IPS-20b (cell line): Measurements from ENCODE around the gene TP53TG5.
"Not testable (repeated sequence)": the region's sequence is repeated elsewhere in the genome, so short reads cannot be mapped to it uniquely, and the experiment has no call there.

Source experiments
- H3K27ac ChIP-seq: one replicate; pipeline ENCODE4 v1.5.1; 2013; ENCODE audit warnings: low read length
- H3K27me3 ChIP-seq: 2 replicates; pipeline ENCODE4 v1.6.1; 2013; ENCODE audit warnings: mild to moderate bottlenecking, low read length, inconsistent platforms; ENCODE audit not compliant: insufficient read depth
- H3K36me3 ChIP-seq: 2 replicates; pipeline ENCODE4 v1.6.1; 2013; ENCODE audit warnings: low read depth, mild to moderate bottlenecking, inconsistent platforms, low read length, moderate library complexity; ENCODE audit not compliant: insufficient read depth
- H3K4me1 ChIP-seq: 2 replicates; pipeline ENCODE4 v1.6.1; 2013; ENCODE audit warnings: mild to moderate bottlenecking, control low read depth, inconsistent platforms, low read length, moderate library complexity; ENCODE audit not compliant: insufficient read depth
- H3K4me3 ChIP-seq: 2 replicates; pipeline ENCODE4 v1.5.1; 2013; ENCODE audit warnings: mild to moderate bottlenecking, low read length, inconsistent platforms
- H3K9ac ChIP-seq: 2 replicates; pipeline ENCODE4 v1.6.1; 2013; ENCODE audit warnings: low read depth, mild to moderate bottlenecking, inconsistent platforms, low read length, moderate library complexity
- H3K9me3 ChIP-seq: 2 replicates; pipeline ENCODE4 v1.6.1; 2013; ENCODE audit warnings: mild to moderate bottlenecking, low read depth, low read length, inconsistent platforms; ENCODE audit not compliant: insufficient read depth

The TP53TG5 gene

DNA sequence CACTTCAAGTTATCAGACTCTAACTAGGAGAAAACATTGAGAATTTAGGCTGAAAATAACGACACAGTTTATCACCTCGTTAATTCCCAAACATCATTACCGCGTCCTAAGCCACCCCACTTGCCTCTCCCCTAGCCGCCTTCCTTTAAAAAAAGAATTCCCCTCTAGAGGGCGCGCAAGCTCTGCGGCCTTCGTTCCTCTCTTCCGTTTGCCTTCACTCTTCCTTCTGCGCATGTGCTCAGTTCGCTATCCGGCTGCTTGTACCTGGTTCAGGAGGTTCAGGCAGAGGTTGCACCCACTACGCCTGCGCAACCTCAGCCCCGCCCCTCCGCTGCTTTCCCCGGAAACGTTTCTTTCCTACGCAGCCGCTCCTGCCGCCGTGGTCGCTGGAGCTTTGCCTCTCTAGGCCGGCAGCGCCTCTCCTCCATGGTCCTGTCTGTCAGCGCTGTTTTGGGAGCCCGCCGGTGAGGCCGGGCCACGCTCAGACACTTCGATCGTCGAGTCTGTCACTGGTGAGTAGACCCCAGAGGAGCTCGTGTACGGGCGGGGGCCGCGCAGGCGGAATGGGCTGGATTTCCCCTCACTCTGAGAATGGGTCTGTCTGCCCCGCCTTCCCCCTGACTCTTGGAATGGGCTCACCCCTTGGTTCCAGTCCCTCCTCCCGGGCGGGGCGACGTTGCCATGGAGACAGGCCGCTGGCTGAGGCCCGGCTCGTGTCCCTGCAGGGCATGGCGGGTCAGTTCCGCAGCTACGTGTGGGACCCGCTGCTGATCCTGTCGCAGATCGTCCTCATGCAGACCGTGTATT lies 15.1 kb downstream of the TP53TG5 start, which contains the start of gene SYS1:
TSS of gene SYS1 (plus strand) at position 353 of the 807 bp plus-strand sequence. CDS start at position 729, 376 bp downstream.
- Histone ChIP-seq H3K4me1 (peaks cover 11% of the 10 kb centered on the region; the same call in 1 of the 2 replicates), H3K4me3 (peak within 1 kb of the TSS; percentile 92), H3K27ac (peak within 1 kb of the TSS; percentile 50)

GRCh38 chr20:45361793-45362192 lies 16.3 kb downstream of the TP53TG5 start:
- peaks cover 17% of the 10 kb centered on the region for H3K36me3 ChIP-seq
- H3K9me3 ChIP-seq, result no peaks in the 10 kb centered on the region
- peaks cover 13% of the 10 kb centered on the region; the same call in 1 of the 2 replicates for H3K4me1 ChIP-seq
- no peak overlapping the region for H3K9ac ChIP-seq
- H3K4me3 ChIP-seq, result no peak overlapping the region
- no peaks in the 10 kb centered on the region for H3K27me3 ChIP-seq
- no peak overlapping the region for H3K27ac ChIP-seq

More for the DNA sequence above, 15.1 kb downstream of the TP53TG5 start, which contains the start of gene SYS1:
- H3K9ac ChIP-seq, result peak within 1 kb of the TSS; percentile 86; the same call in 1 of the 2 replicates
- H3K9me3 ChIP-seq, result no peaks in the 10 kb centered on the region
- no peaks in the 10 kb centered on the region for H3K27me3 ChIP-seq
- peaks cover 29% of the 10 kb centered on the region for H3K36me3 ChIP-seq

DNA sequence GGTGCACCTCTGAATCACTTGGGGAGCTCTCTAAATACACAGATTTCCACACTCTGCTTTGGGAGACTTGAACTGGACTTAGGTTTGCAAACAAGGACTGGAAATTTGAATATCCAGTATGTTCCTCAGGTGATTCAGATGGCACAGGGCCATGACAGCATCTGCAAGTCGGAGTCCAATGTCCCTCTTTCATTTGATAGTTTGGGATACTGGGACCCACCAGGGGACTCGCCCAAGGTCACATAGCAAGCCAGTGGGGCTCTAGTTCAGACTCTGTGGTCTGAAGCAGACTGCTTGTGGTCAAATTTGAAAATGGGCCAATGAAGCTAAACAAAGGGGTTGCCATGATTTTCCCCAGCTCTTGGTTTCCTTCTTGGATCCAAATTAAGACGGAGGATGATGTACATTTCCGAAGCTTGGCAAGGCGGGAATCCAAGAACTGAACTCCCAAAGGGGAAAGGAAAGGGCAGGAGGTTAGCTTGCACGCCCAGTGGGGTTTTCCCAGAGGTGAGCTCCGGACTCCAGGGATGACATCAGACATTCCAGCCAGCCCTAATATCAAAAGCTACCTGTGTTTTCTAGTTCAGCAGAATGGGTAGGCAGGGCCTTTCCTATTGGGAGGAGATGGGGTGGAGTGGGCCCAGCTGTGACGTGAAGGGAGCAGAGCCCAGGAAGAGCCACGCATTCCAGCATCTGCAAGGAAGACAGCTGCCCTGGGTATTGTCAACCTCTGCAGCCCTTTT lies 18.5 kb downstream of the TP53TG5 start:
- H3K27me3 ChIP-seq, result no peaks in the 10 kb centered on the region
- no peaks in the 10 kb centered on the region for H3K9me3 ChIP-seq
- no peak overlapping the region for H3K9ac ChIP-seq
- no peaks in the 10 kb centered on the region for H3K36me3 ChIP-seq
- peaks cover 13% of the 10 kb centered on the region; the same call in 1 of the 2 replicates for H3K4me1 ChIP-seq
- H3K4me3 ChIP-seq, result no peak overlapping the region
- H3K27ac ChIP-seq, result no peak overlapping the region

GRCh38 chr20:45359069-45359405 lies 19.1 kb downstream of the TP53TG5 start:
- H3K4me3 ChIP-seq, result no peak overlapping the region

GRCh38 chr20:45358282-45359068 lies 19.6 kb downstream of the TP53TG5 start:
- Histone ChIP-seq H3K9ac (peak overlapping the region; percentile 25; the same call in 1 of the 2 replicates), H3K9me3 (no peaks in the 10 kb centered on the region), H3K36me3 (no peaks in the 10 kb centered on the region), H3K27me3 (no peaks in the 10 kb centered on the region), H3K4me1 (peaks cover 9% of the 10 kb centered on the region; the same call in 1 of the 2 replicates), H3K27ac (no peak overlapping the region), H3K4me3 (no peak overlapping the region)

More at GRCh38 chr20:45359069-45359405, 19.1 kb downstream of the TP53TG5 start:
- H3K27me3 ChIP-seq, result no peaks in the 10 kb centered on the region
- H3K9me3 ChIP-seq, result no peaks in the 10 kb centered on the region
- no peaks in the 10 kb centered on the region for H3K36me3 ChIP-seq
- H3K4me1 ChIP-seq, result peaks cover 12% of the 10 kb centered on the region; the same call in 1 of the 2 replicates
- no peak overlapping the region for H3K27ac ChIP-seq
- no peak overlapping the region for H3K9ac ChIP-seq

GRCh38 chr20:45355209-45356084 lies 22.7 kb downstream of the TP53TG5 start:
- Histone ChIP-seq H3K27ac (no peak overlapping the region), H3K9me3 (no peaks in the 10 kb centered on the region), H3K9ac (no peak overlapping the region), H3K36me3 (no peaks in the 10 kb centered on the region), H3K4me1 (peaks cover 12% of the 10 kb centered on the region; the same call in 1 of the 2 replicates), H3K4me3 (no peak overlapping the region), H3K27me3 (no peaks in the 10 kb centered on the region)

GRCh38 chr20:45354423-45355208 lies 23.5 kb downstream of the TP53TG5 start:
- H3K9ac ChIP-seq, result no peak overlapping the region
- peaks cover 12% of the 10 kb centered on the region; the same call in 1 of the 2 replicates for H3K4me1 ChIP-seq
- H3K27ac ChIP-seq, result no peak overlapping the region
- H3K36me3 ChIP-seq, result no peaks in the 10 kb centered on the region
- no peak overlapping the region for H3K4me3 ChIP-seq
- H3K27me3 ChIP-seq, result no peaks in the 10 kb centered on the region
- H3K9me3 ChIP-seq, result no peaks in the 10 kb centered on the region

GRCh38 chr20:45353746-45354145 lies 24.4 kb downstream of the TP53TG5 start:
- Histone ChIP-seq H3K27ac (no peak overlapping the region), H3K27me3 (no peaks in the 10 kb centered on the region), H3K9me3 (no peaks in the 10 kb centered on the region), H3K9ac (no peak overlapping the region), H3K4me1 (peaks cover 12% of the 10 kb centered on the region; the same call in 1 of the 2 replicates), H3K36me3 (no peaks in the 10 kb centered on the region), H3K4me3 (no peak overlapping the region)

- H3K9ac ChIP-seq, result no peak overlapping the region
- H3K27ac ChIP-seq, result no peak overlapping the region
- no peaks in the 10 kb centered on the region for H3K36me3 ChIP-seq
- no peaks in the 10 kb centered on the region for H3K9me3 ChIP-seq
- no peak overlapping the region for H3K4me3 ChIP-seq
- H3K27me3 ChIP-seq, result no peaks in the 10 kb centered on the region; the same call in 1 of the 2 replicates
- peaks cover 4% of the 10 kb centered on the region; the same call in 1 of the 2 replicates for H3K4me1 ChIP-seq
These were observed 25.4 kb downstream of the TP53TG5 start for GRCh38 chr20:45352729-45353128.

DNA sequence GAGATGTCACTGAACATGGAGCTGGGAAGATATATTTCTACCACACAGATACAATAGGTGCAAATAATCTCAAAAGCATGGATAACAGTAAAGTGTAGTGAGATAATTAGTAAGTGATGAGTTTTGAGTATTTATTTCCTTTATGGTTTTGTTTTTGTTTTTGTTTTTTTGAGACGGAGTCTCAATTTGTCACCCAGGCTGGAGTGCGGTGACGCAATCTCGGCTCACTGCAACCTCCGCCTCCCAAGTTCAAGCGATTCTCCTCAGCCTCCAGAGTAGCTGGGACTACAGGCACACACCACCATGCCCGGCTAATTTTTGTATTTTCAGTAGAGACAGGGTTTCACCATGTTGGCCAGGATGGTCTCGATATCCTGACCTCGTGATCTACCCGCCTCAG lies 27.3 kb downstream of the TP53TG5 start:
- H3K27ac ChIP-seq, H3K4me3 ChIP-seq, H3K9me3 ChIP-seq, H3K36me3 ChIP-seq, H3K9ac ChIP-seq, H3K27me3 ChIP-seq: not testable (repeated sequence)
- H3K4me1 ChIP-seq, result peaks cover 19% of the 10 kb centered on the region
